ENCODE results near the gene ARID1B.

ARID1B gene

DNA sequence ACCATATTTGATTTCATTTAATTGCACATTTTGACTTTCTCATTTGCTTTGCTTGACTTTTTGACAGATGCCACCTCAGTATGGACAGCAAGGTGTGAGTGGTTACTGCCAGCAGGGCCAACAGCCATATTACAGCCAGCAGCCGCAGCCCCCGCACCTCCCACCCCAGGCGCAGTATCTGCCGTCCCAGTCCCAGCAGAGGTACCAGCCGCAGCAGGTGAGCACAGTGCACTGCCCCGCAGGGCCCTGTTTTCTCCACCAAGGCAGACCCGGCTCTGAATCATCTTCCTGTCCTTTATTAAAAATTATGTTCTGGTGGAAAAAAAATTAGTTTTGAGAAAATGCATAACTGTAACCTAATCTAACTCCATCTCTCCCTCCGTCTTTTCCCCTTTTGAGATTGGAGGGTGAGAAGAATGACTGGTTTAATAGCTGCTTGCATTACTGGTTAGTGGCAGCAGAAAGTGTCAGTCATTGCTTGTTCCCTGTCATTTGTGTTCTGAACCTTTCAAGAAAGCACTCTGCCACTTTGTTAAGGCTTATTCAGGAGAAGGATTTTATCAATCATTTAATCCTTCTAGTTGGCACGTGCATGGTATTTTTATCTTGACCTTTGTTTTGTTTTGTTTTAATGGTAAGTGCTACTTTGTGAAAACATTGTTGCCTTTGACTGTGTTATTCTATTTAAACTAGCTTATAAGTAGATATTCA, 124.3 kb downstream of the ARID1B start:
- TF ChIP-seq FOXP2 (optimal IDR thresholded peaks at IDR 0.05; ENCODE audit: borderline replicate concordance, extremely low read depth, extremely low read length, insufficient read depth) = no peak
- TF ChIP-seq SIN3A (IDR thresholded peaks at IDR 0.05; ENCODE audit: borderline replicate concordance, insufficient read depth, low read length) = no peak
- TF ChIP-seq TAF1 (IDR thresholded peaks at IDR 0.05; ENCODE audit: borderline replicate concordance, insufficient read depth, low read length) = no peak
- no peak for TF ChIP-seq POLR2AphosphoS5 (IDR thresholded peaks at IDR 0.05; ENCODE audit: low read depth, low read length)
- TF ChIP-seq, protein P1, sequence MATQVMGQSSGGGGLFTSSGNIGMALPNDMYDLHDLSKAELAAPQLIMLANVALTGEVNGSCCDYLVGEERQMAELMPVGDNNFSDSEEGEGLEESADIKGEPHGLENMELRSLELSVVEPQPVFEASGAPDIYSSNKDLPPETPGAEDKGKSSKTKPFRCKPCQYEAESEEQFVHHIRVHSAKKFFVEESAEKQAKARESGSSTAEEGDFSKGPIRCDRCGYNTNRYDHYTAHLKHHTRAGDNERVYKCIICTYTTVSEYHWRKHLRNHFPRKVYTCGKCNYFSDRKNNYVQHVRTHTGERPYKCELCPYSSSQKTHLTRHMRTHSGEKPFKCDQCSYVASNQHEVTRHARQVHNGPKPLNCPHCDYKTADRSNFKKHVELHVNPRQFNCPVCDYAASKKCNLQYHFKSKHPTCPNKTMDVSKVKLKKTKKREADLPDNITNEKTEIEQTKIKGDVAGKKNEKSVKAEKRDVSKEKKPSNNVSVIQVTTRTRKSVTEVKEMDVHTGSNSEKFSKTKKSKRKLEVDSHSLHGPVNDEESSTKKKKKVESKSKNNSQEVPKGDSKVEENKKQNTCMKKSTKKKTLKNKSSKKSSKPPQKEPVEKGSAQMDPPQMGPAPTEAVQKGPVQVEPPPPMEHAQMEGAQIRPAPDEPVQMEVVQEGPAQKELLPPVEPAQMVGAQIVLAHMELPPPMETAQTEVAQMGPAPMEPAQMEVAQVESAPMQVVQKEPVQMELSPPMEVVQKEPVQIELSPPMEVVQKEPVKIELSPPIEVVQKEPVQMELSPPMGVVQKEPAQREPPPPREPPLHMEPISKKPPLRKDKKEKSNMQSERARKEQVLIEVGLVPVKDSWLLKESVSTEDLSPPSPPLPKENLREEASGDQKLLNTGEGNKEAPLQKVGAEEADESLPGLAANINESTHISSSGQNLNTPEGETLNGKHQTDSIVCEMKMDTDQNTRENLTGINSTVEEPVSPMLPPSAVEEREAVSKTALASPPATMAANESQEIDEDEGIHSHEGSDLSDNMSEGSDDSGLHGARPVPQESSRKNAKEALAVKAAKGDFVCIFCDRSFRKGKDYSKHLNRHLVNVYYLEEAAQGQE (IDR thresholded peaks at IDR 0.05; ENCODE audit: insufficient read depth in 1 of 2, low read depth in 2 of 2, low read length in 2 of 2) = no peak

- no peak for TF ChIP-seq POLR2AphosphoS5 (IDR thresholded peaks at IDR 0.05; ENCODE audit: low read depth, low read length)
- TF ChIP-seq, protein P1 (IDR thresholded peaks at IDR 0.05; ENCODE audit: insufficient read depth in 1 of 2, low read depth in 2 of 2, low read length in 2 of 2) = no peak
- TF ChIP-seq TAF1 (IDR thresholded peaks at IDR 0.05; ENCODE audit: borderline replicate concordance, insufficient read depth, low read length) = no peak
- TF ChIP-seq SIN3A (IDR thresholded peaks at IDR 0.05; ENCODE audit: borderline replicate concordance, insufficient read depth, low read length) = no peak
- TF ChIP-seq FOXP2 (optimal IDR thresholded peaks at IDR 0.05; ENCODE audit: borderline replicate concordance, extremely low read depth, extremely low read length, insufficient read depth) = no peak
Observed at GRCh38 chr6:156902782-156903181, 125.6 kb downstream of the ARID1B start.

GRCh38 chr6:156904176-156904967, 127.2 kb downstream of the ARID1B start:
- TF ChIP-seq TAF1 (IDR thresholded peaks at IDR 0.05; ENCODE audit: borderline replicate concordance, insufficient read depth, low read length) (no peak), FOXP2 (optimal IDR thresholded peaks at IDR 0.05; ENCODE audit: borderline replicate concordance, extremely low read depth, extremely low read length, insufficient read depth) (no peak), POLR2AphosphoS5 (IDR thresholded peaks at IDR 0.05; ENCODE audit: low read depth, low read length) (no peak), SIN3A (IDR thresholded peaks at IDR 0.05; ENCODE audit: borderline replicate concordance, insufficient read depth, low read length) (no peak)
- TF ChIP-seq, protein P1 (IDR thresholded peaks at IDR 0.05; ENCODE audit: insufficient read depth in 1 of 2, low read depth in 2 of 2, low read length in 2 of 2) = no peak

DNA sequence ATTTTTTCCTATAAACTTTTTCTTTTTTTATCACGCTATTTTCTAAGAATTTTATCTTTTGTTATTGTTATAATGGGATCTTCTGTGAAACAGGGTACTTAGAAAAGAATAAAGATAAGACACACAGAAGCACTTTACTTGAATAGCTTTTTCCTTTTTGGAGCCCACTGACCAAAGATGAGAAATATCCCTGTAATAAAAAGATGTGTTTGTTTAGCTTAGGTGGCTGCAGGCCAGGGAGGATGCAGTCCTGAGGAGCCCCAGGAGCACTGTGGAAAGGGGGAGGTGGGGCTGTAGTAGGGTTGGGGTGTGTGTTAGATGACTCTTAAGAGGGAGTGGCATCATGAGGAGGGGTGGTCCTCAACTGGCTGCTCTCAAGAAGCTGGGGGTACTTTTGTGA, 128.6 kb downstream of the ARID1B start:
- TF ChIP-seq, protein P1 (IDR thresholded peaks at IDR 0.05; ENCODE audit: insufficient read depth in 1 of 2, low read depth in 2 of 2, low read length in 2 of 2) = no peak
- no peak for TF ChIP-seq FOXP2 (optimal IDR thresholded peaks at IDR 0.05; ENCODE audit: borderline replicate concordance, extremely low read depth, extremely low read length, insufficient read depth)
- no peak for TF ChIP-seq TAF1 (IDR thresholded peaks at IDR 0.05; ENCODE audit: borderline replicate concordance, insufficient read depth, low read length)
- no peak for TF ChIP-seq POLR2AphosphoS5 (IDR thresholded peaks at IDR 0.05; ENCODE audit: low read depth, low read length)
- no peak for TF ChIP-seq SIN3A (IDR thresholded peaks at IDR 0.05; ENCODE audit: borderline replicate concordance, insufficient read depth, low read length)
